KBM-7 (cell line): Measurements from ENCODE around the gene HOXC5.

Source experiments
- DNase-seq: peaks from one replicate; pipeline ENCODE4 v3.0.0-alpha.2; 2015
- in situ Hi-C: fragments of 300-500 bp; cut with MboI; formaldehyde crosslinking; loops from 2 replicates; pipeline ENCODE4 v1.14.3; 2020; ENCODE audit warnings: low sequenced_read_pairs, low pct_unique_long_range_greater_than_20kb, mixed read lengths

The HOXC5 gene

GRCh38 chr12:54028314-54029201 lies 4.3 kb upstream of the HOXC5 start, which contains the start of gene HOXC6:
Gene HOXC6, plus strand, starts transcription at chr12:54028440. Its CDS starts 82 bp downstream, at chr12:54028522.
- in situ Hi-C loops, result no loop called here
- no peak for DNase-seq

GRCh38 chr12:54029529-54030441 lies 3.1 kb upstream of the HOXC5 start:
- in situ Hi-C loops, result no loop called here
- no peak for DNase-seq

- in situ Hi-C loops, result no loop called here
- no peak for DNase-seq
These were observed 2.4 kb upstream of the HOXC5 start for GRCh38 chr12:54030442-54030801.

DNA sequence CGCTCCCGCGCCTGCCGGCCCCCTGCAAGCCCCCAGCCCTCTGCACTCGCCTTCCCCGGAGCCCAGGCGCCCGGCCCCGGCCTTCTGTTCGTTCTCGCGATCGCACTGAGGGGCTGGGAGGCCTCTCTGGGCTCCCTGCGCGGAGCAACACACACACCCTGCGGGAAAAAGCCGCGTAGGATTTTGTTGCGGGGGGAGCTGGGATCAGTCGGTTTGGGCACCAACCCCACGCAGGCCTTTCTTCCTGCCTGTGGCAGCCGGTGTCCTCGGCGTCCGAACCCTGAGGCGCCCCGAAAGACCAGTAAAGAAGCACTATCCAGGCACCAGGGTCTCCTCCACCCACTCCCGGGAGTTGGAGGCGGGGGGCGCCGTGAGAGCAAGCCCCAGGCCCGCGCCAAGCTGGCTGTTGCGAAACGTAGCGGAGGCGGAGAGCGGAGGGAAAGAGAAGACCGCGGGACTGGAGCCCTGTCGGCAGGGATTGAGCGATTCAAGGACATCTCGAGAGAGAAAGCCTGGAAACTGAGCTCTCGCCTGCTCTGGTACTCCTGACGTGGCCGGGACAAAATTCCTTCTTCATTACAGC lies 1.9 kb upstream of the HOXC5 start:
- in situ Hi-C loops, result no loop called here
- no peak for DNase-seq

- DNase-seq, result no peak
- in situ Hi-C loops, result no loop called here
These were observed 1.4 kb upstream of the HOXC5 start for GRCh38 chr12:54031480-54031879.

GRCh38 chr12:54032086-54032619 lies 697 bp upstream of the HOXC5 start:
- DNase-seq, result no peak
- in situ Hi-C loops, result no loop called here

GRCh38 chr12:54033106-54033979 lies 493 bp downstream of the HOXC5 start:
- in situ Hi-C loops, result no loop called here
- DNase-seq, result no peak

GRCh38 chr12:54033980-54034784 lies 1.3 kb downstream of the HOXC5 start:
- in situ Hi-C loops, result no loop called here
- no peak for DNase-seq

DNA sequence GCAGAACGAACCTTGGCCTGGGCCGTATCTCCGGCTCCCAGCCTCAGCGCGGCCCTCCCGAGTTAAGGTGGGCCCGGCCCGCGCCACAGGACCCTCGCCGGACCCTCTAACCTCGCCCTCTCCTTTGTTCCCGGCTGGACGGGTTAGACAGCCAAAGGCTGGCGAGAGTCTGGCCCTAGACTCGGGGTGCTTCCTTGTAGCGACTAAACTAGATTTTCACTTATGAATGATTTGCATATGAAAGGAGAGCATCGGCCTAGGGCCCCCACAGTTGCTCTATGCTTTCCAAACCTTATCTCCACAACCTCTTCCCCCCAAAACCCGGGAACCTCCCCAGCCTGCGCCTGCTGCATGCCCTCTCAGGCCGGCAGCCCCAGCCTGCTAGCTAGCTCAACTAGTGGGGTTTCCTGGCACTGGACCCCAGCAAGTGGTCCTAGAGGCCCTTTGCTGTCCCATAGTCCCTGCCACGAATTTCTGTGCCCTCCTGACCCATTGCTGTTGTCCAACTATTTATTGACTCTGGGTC lies 2.0 kb downstream of the HOXC5 start:
- in situ Hi-C loops, result no loop called here
- no peak for DNase-seq

DNA sequence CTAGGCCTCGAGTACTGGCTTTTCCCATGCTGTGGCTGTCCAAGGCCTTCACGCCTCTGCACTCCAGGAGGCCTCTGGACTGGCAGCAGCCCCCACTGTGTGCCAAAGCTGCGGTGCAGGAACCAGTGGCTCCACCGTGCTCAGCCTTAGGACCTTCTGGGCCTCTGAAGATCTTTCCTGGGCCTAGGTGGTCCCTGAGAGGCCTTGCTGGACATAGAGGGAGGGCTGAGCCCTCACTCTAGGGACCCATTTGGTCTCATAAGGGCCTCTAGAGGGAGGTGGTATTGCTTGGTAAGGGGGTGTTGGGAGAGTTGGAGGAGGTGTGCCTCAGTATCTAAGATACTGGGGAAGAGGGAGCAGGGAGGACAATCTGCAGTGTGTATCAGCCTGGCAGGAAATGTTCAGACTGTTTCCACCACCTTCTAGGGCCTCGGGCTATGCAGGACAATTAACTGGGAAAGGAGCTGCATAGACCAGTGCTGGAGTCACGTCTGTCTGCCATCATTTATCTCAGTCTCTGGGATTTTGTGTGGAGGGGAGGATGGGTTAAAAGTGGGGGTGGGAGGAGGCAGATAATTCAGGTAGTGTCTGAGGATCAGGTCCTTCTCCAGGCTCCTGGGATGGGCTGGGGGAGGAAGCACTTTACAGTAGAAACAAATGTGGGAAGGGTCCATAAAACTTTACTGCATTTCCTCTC lies 2.9 kb downstream of the HOXC5 start:
- in situ Hi-C loops, result no loop called here
- no peak for DNase-seq

DNA sequence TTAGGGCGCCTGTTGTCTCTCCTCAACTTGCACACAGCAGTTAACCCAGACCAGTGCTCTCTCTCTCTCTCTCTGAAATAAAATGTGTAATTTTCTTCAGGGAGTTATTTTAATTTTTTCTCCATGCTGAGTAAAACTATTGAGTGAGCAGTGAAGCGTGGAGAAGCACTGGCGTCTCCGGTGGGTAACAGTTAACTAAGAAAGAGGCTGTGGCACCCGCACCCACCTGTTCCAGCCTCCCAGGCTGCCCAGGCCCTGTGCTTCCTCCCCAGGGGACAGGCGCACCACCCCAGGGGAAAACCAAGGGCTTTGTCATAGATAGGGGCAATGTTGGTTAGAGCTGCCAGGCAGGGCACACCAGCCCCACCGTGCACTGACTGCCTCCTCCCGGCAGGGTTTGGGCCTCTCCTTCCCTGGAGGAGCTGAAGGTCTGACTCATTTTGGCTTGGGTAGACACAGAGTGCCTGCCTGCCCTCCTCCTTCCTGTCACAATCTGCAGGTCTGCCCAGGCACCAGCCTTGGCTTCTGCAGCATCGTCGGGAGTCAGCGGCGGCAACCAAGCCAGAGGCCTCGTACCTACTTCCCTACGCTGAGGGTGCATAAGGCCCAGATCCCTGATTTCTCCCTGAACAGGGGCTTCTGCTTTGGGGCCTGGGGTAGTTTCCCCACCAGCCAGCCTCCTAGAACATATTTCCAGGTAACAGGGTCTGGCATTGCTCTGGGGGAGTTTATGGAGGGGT lies 3.9 kb downstream of the HOXC5 start:
- no peak for DNase-seq
- in situ Hi-C loops, result no loop called here

DNA sequence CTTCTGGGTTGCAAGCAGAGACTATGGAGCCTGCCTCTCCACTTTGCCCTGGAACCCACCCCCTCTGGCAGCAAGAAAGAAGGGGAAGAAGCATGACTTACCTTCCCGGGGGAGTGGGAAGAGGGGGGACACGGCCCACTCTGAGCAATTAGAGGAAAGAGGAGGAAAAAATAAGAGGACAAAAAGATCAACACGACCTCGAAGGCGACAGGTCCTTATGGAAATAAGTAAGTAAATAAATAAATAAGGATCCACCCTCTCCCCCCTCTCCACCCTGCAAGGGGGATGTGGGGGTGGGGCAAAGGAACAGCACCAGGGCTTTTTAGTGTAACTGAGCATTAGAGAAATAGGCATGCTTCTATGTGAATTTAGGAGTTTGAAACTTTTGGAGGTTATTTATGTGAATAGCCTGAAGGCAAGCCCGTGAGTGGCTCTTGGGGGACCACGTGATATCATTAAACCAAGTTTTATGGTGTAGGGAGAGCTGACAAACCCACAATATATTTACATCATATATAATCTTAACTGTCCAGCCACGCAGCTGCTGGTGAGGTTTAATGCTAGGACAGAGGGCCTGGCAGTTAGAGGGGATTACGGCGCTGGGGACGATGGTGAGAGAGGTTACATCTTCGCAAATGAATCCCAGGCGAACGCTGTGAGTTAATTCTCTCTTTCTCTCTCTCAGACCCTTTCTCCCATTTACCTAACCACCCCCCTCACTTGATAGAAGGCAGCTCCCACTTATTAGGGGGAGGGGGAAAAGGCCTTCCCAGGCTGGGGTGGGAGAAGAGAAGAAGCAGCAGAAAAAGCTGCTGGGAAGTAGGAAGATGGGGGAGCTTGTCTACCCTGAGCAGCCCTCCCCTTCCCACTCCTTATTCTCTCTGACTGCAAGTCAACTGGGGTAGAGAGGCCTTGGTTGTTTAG lies 4.8 kb downstream of the HOXC5 start:
- in situ Hi-C loops, result no loop called here
- DNase-seq, result no peak

DNA sequence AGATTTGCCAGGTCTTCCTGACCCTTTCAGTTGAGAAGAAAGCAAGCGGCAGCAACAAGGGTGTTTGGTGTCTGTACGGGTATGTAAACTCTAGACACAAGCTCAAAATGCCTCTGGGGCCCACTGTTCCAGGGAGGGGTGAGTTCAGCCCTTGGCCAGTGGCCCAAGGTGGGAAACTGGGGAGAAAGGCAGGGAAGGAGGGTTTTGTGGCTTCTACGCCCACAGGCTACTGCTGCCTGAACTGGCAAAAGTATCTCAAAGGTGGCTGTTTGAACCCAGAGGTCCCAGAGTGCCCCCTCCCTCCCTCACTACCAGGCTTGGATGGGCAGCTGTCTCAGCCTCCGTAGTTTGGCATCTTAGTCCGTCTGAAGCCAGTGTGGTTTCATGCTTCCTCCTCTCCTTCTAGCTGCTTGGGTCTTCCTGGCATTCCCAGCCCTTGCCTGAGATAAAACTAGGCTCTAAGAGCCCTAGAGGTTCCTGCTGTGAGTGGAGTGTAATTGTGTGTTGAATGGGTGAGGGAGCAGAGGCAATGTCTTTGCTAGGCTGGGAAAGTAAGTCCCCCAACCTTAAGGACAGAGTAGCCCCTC lies 5.5 kb downstream of the HOXC5 start:
- DNase-seq, result no peak
- in situ Hi-C loops, result no loop called here

DNA sequence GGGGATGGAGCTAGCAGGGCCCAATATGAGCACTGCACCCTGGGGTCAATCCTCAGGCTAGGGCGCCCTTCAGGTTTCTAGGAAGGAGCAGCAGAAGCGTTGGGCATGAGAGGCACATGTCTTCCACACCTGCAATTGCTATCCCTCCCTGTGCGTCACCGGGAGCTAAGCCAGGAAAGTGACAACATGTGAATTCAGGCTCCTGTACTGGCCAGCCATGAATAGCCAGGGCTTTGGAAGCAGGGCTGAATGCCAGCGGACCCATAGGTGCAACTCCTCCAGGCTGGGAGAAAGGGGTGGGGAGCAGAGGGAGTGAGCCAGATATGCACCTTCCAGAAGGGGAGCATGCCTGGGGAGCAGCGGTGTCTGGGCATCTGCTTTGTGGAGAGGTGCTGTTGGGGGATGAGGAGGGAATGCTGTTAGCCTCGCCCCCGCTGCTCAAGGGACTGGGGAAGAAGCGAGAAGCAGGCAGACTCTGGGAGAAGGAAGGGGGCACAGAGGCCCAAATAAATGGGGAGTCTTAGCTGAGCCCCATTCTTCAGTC lies 6.1 kb downstream of the HOXC5 start:
- in situ Hi-C loops, result no loop called here
- no peak for DNase-seq
